Measurements from ENCODE around the gene PCNX1. TPM values are rescaled to one million over a fixed set of nuclear protein-coding genes. Genes with fewer than 3 reads are reported as not detected.
"Not testable (repeated sequence)": the region's sequence is repeated elsewhere in the genome, so short reads cannot be mapped to it uniquely, and the experiment has no call there.

The PCNX1 gene
- total RNA-seq, 5 donors from 2014 or later (not counting 1 experiment from before 2014, with no cell fraction given): 80.8 to 140 (median 86.3) TPM

GRCh38 chr14:71121711-71122110 is 214.5 kb downstream of the PCNX1 start:
- 98% methylated on average over 4 of the region's 5 CpGs for WGBS (ENCODE audit: insufficient coverage)
- POLR2A ChIA-PET: no interaction called here
- CTCF ChIA-PET: no interaction called here

GRCh38 chr14:71122866-71123565 is 215.8 kb downstream of the PCNX1 start:
- ChIA-PET POLR2A (interaction anchor here in 1 of 2 donors (0.6 kb wide), 1 partner anchor 134 kb away, joined by 6 read pairs; no protein-coding TSS in a partner anchor), CTCF (interaction anchor here (0.6 to 0.7 kb wide), 7 partner anchors 37 to 1359 kb away, joined by 3 read pairs; no protein-coding TSS in a partner anchor)
- peaks cover 9% of the 10 kb centered on the region for H3K36me3 Mint-ChIP-seq
- 63% methylated on average over 2 of the region's 2 CpGs for WGBS (ENCODE audit: insufficient coverage)
- DNase-seq (no peak), ATAC-seq (replicated peaks in 1 of 4) (no peak)
- peaks cover 0 to 9% (median 9%) of the 10 kb centered on the region in 3 donors for H3K4me1 Mint-ChIP-seq
- Histone ChIP-seq H3K27ac (ENCODE audit: low read length) (no peak overlapping the region), H3K27me3 (replicated peaks in 1 of 2; ENCODE audit: control insufficient read depth in 2 of 2, extremely low read depth in 1 of 2, insufficient read depth in 2 of 2, low read length in 1 of 2) (no peaks in the 10 kb centered on the region), H3K36me3 (ENCODE audit: control insufficient read depth in 2 of 2, extremely low read depth in 1 of 2, insufficient read depth in 1 of 2, low read length in 1 of 2) (no peaks in the 10 kb centered on the region), H3K9me3 (no peaks in the 10 kb centered on the region), H3K4me3 (ENCODE audit: control insufficient read depth in 1 of 2, extremely low read depth in 1 of 2, low read length in 1 of 2) (no peak overlapping the region), H3K4me1 (ENCODE audit: control insufficient read depth in 1 of 2, extremely low read depth in 1 of 2, insufficient read depth in 2 of 2, low read length in 2 of 2) (no peaks in the 10 kb centered on the region)
- H3K4me3 Mint-ChIP-seq: no peak overlapping the region
- no peaks in the 10 kb centered on the region for H3K27me3 Mint-ChIP-seq
- H3K27ac Mint-ChIP-seq: no peak overlapping the region
- H3K9me3 Mint-ChIP-seq: no peaks in the 10 kb centered on the region

More at GRCh38 chr14:71121711-71122110, 214.5 kb downstream of the PCNX1 start:
- no peak overlapping the region for H3K27ac Mint-ChIP-seq
- Histone ChIP-seq H3K36me3 (ENCODE audit: control insufficient read depth in 2 of 2, extremely low read depth in 1 of 2, insufficient read depth in 1 of 2, low read length in 1 of 2) (no peaks in the 10 kb centered on the region), H3K27ac (ENCODE audit: low read length) (no peak overlapping the region), H3K9me3 (no peaks in the 10 kb centered on the region), H3K4me1 (ENCODE audit: control insufficient read depth in 1 of 2, extremely low read depth in 1 of 2, insufficient read depth in 2 of 2, low read length in 2 of 2) (no peaks in the 10 kb centered on the region), H3K4me3 (ENCODE audit: control insufficient read depth in 1 of 2, extremely low read depth in 1 of 2, low read length in 1 of 2) (no peak overlapping the region), H3K27me3 (replicated peaks in 1 of 2; ENCODE audit: control insufficient read depth in 2 of 2, extremely low read depth in 1 of 2, insufficient read depth in 2 of 2, low read length in 1 of 2) (no peaks in the 10 kb centered on the region)
- no peaks in the 10 kb centered on the region for H3K27me3 Mint-ChIP-seq
- peak in 2 of 4 experiments; percentile 23 to 30 for ATAC-seq (replicated peaks in 1 of 4)
- DNase-seq: no peak
- no peak overlapping the region for H3K4me3 Mint-ChIP-seq
- H3K36me3 Mint-ChIP-seq: peaks cover 12% of the 10 kb centered on the region
- H3K9me3 Mint-ChIP-seq: no peaks in the 10 kb centered on the region
- H3K4me1 Mint-ChIP-seq: peaks cover 0 to 14% (median 9%) of the 10 kb centered on the region in 3 donors

- H3K27me3 ChIP-seq (replicated peaks in 1 of 2; ENCODE audit: control insufficient read depth in 2 of 2, extremely low read depth in 1 of 2, insufficient read depth in 2 of 2, low read length in 1 of 2): no peaks in the 10 kb centered on the region
Measured at GRCh38 chr14:71123579-71124135, 216.4 kb downstream of the PCNX1 start.

GRCh38 chr14:71129716-71130490 is 222.6 kb downstream of the PCNX1 start:
- H3K27ac Mint-ChIP-seq; H3K27me3 ChIP-seq (replicated peaks in 1 of 2; ENCODE audit: control insufficient read depth in 2 of 2, extremely low read depth in 1 of 2, insufficient read depth in 2 of 2, low read length in 1 of 2); H3K27me3 Mint-ChIP-seq; H3K4me1 ChIP-seq (ENCODE audit: control insufficient read depth in 1 of 2, extremely low read depth in 1 of 2, insufficient read depth in 2 of 2, low read length in 2 of 2); H3K9me3 ChIP-seq; H3K27ac ChIP-seq (ENCODE audit: low read length); POLR2A ChIA-PET; DNase-seq; H3K36me3 Mint-ChIP-seq; ATAC-seq (replicated peaks in 1 of 4); H3K4me3 ChIP-seq (ENCODE audit: control insufficient read depth in 1 of 2, extremely low read depth in 1 of 2, low read length in 1 of 2); H3K36me3 ChIP-seq (ENCODE audit: control insufficient read depth in 2 of 2, extremely low read depth in 1 of 2, insufficient read depth in 1 of 2, low read length in 1 of 2); H3K9me3 Mint-ChIP-seq; H3K4me3 Mint-ChIP-seq: not testable (repeated sequence)
- whole genome bisulfite sequencing (ENCODE audit: insufficient coverage): 100% methylated on average over 1 of the region's 9 CpGs
- CTCF ChIA-PET: interaction anchor here in 1 of 2 donors (0.7 kb wide), 1 partner anchor 623 kb away, joined by 3 read pairs; no protein-coding TSS in a partner anchor
- peaks cover 6 to 11% (median 10%) of the 10 kb centered on the region in 3 donors for H3K4me1 Mint-ChIP-seq

More at GRCh38 chr14:71123579-71124135, 216.4 kb downstream of the PCNX1 start:
- POLR2A ChIA-PET: no interaction called here
- Mint-ChIP-seq H3K9me3 (no peaks in the 10 kb centered on the region), H3K4me3 (no peak overlapping the region), H3K4me1 (peaks cover 0 to 6% (median 5%) of the 10 kb centered on the region in 3 donors), H3K36me3 (peaks cover 6% of the 10 kb centered on the region), H3K27ac (no peak overlapping the region), H3K27me3 (no peaks in the 10 kb centered on the region)
- H3K9me3 ChIP-seq: no peaks in the 10 kb centered on the region
- CTCF ChIA-PET: interaction anchor here in 1 of 2 donors (0.6 kb wide), 1 partner anchor 1358 kb away, joined by 3 read pairs; no protein-coding TSS in a partner anchor
- no peaks in the 10 kb centered on the region for H3K36me3 ChIP-seq (ENCODE audit: control insufficient read depth in 2 of 2, extremely low read depth in 1 of 2, insufficient read depth in 1 of 2, low read length in 1 of 2)
- WGBS (ENCODE audit: insufficient coverage): 100% methylated on average over 3 of the region's 4 CpGs
- DNase-seq: no peak
- no peak for ATAC-seq (replicated peaks in 1 of 4)
- no peak overlapping the region for H3K27ac ChIP-seq (ENCODE audit: low read length)
- no peak overlapping the region for H3K4me3 ChIP-seq (ENCODE audit: control insufficient read depth in 1 of 2, extremely low read depth in 1 of 2, low read length in 1 of 2)
- H3K4me1 ChIP-seq (ENCODE audit: control insufficient read depth in 1 of 2, extremely low read depth in 1 of 2, insufficient read depth in 2 of 2, low read length in 2 of 2): no peaks in the 10 kb centered on the region

- H3K4me3 ChIP-seq (ENCODE audit: control insufficient read depth in 1 of 2, extremely low read depth in 1 of 2, low read length in 1 of 2): no peak overlapping the region
- H3K9me3 Mint-ChIP-seq: no peaks in the 10 kb centered on the region
- peaks cover 6 to 11% (median 10%) of the 10 kb centered on the region in 3 donors for H3K4me1 Mint-ChIP-seq
- H3K27ac Mint-ChIP-seq: no peak overlapping the region
- peak in 2 of 35 experiments; percentile 3 to 18 for DNase-seq
- H3K27ac ChIP-seq (ENCODE audit: low read length): no peak overlapping the region
- no peaks in the 10 kb centered on the region for H3K27me3 ChIP-seq (replicated peaks in 1 of 2; ENCODE audit: control insufficient read depth in 2 of 2, extremely low read depth in 1 of 2, insufficient read depth in 2 of 2, low read length in 1 of 2)
- no peak for ATAC-seq (replicated peaks in 1 of 4)
- H3K36me3 ChIP-seq (ENCODE audit: control insufficient read depth in 2 of 2, extremely low read depth in 1 of 2, insufficient read depth in 1 of 2, low read length in 1 of 2): no peaks in the 10 kb centered on the region
- POLR2A ChIA-PET: no interaction called here
- peaks cover 0 to 2% of the 10 kb centered on the region in 2 experiments for H3K4me1 ChIP-seq (ENCODE audit: control insufficient read depth in 1 of 2, extremely low read depth in 1 of 2, insufficient read depth in 2 of 2, low read length in 2 of 2)
- H3K4me3 Mint-ChIP-seq: no peak overlapping the region
- H3K27me3 Mint-ChIP-seq: no peaks in the 10 kb centered on the region
- H3K36me3 Mint-ChIP-seq: no peaks in the 10 kb centered on the region
- CTCF ChIA-PET: no interaction called here
- no peaks in the 10 kb centered on the region for H3K9me3 ChIP-seq
- WGBS (ENCODE audit: insufficient coverage): 0% methylated on average over 1 of the region's 11 CpGs
Measured at GRCh38 chr14:71130491-71131179, 223.4 kb downstream of the PCNX1 start.

- Mint-ChIP-seq H3K9me3 (no peaks in the 10 kb centered on the region), H3K4me1 (peaks cover 6 to 11% (median 10%) of the 10 kb centered on the region in 3 donors), H3K27ac (no peak overlapping the region), H3K4me3 (no peak overlapping the region), H3K36me3 (no peaks in the 10 kb centered on the region), H3K27me3 (no peaks in the 10 kb centered on the region)
- ATAC-seq (replicated peaks in 1 of 4) (no peak), DNase-seq (no peak)
- POLR2A ChIA-PET: no interaction called here
- Histone ChIP-seq H3K27me3 (replicated peaks in 1 of 2; ENCODE audit: control insufficient read depth in 2 of 2, extremely low read depth in 1 of 2, insufficient read depth in 2 of 2, low read length in 1 of 2) (no peaks in the 10 kb centered on the region), H3K9me3 (no peaks in the 10 kb centered on the region), H3K4me1 (ENCODE audit: control insufficient read depth in 1 of 2, extremely low read depth in 1 of 2, insufficient read depth in 2 of 2, low read length in 2 of 2) (peaks cover 0 to 2% of the 10 kb centered on the region in 2 experiments), H3K4me3 (ENCODE audit: control insufficient read depth in 1 of 2, extremely low read depth in 1 of 2, low read length in 1 of 2) (no peak overlapping the region), H3K27ac (ENCODE audit: low read length) (no peak overlapping the region), H3K36me3 (ENCODE audit: control insufficient read depth in 2 of 2, extremely low read depth in 1 of 2, insufficient read depth in 1 of 2, low read length in 1 of 2) (no peaks in the 10 kb centered on the region)
- 90% methylated on average over 3 of the region's 8 CpGs for WGBS (ENCODE audit: insufficient coverage)
- CTCF ChIA-PET: no interaction called here
Measured at GRCh38 chr14:71133296-71133695, 226.0 kb downstream of the PCNX1 start.
